Thyroid gland (tissue), 4 donors: Measurements from ENCODE around the gene HDAC8.

Experiments used
- CTCF ChIP-seq, 6 experiments: fragments of 200-600 bp in 3 of 6; fragments of 450-650 bp in 3 of 6; sonication (generic) in 3 of 6; IDR thresholded peaks; one replicate each; pipeline ENCODE4 v1.5.1; 2016 to 2019; ENCODE audit warnings: antibody characterized with exemption in 6 of 6, mild to moderate bottlenecking in 2 of 6, inconsistent platforms in 1 of 6, moderate library complexity in 1 of 6
- POLR2A ChIP-seq, 2 donors: fragments of 450-650 bp; IDR thresholded peaks; one replicate each; pipeline ENCODE4 v1.6.1; 2017; ENCODE audit warnings: antibody characterized with exemption in 2 of 2, mild to moderate bottlenecking in 2 of 2, moderate library complexity in 1 of 2

DNA sequence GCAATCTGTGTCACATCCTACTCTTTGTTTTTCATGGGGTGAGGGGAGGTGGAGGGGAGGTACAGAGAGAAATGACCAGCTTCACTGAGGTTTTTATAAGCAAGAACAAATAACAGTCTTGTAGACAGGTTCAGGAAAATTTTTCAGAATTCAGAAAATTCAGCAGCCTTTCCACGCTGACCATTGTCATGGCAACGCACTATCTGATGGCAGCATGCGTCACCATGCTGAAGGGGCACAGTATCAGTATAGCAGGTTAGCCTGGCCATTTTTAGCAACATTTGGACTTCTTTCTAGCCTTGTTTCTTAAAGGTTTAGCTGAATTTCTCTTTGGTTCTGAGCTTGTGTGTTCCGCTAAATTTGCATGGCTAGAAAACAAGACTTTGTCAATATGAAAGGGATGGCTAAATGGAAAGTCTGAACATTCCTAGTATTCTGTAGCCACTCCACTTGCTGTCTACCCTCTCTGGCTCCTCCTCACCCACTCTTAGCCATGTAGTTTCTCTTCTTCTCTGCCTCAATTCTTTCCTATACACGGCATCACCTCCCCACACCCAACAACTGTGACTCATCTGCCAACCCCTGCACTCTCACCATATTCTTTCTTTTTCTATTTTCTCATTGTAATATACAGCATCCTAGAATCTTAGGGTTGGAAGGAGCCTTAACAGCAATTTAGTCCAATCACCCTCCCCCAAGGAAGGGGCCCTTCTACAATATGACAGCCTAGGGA is 224.2 kb downstream of the HDAC8 start:
- TF ChIP-seq CTCF (IDR thresholded peaks at IDR 0.05), result no peak
- TF ChIP-seq POLR2A (IDR thresholded peaks at IDR 0.05), result no peak
